HG02852 (cell line): ENCODE results near the gene C1QTNF1.

Source experiments
- ATAC-seq: cut with Tn5 transposase; IDR thresholded peaks from one replicate; pipeline ENCODE4 v1.9.1; 2021; ENCODE audit warnings: mild to moderate bottlenecking, moderate library complexity; ENCODE audit not compliant: unreplicated experiment

The C1QTNF1 gene

DNA sequence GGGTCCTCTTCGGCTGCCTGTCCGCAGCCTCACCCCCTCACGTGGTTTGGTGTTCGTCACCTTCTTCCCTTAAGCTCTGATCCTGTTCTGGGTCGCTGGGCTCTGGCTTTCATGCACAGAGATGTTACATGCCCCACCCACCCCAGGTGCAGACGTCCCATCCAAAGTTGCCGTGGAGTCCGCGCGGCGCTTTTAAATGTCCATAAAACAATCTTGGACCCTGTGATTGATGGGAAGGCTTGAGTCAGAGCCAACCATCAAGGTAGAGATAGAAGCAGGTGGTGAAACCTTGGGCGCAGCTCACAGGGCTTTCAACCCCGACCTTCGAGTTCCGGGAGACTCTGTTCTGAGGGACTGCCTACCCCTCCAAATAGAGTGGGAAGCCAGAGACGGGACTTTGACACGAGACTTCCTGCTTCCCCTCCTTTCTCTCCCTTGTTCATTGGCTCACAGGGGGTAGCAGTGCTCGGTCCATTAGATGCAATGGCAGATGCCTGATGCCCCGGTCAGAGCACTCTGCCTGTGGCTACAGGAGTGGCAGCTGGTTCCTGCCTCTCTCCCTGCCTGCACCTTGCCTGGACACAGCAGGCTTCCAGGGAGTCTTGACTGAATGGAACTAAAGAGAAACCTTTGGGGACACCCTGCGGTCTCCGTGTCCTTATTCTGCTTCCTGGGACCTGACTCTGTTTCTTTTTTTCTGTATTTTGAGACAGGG lies 54.7 kb downstream of the C1QTNF1 start:
- ATAC-seq = no peak

DNA sequence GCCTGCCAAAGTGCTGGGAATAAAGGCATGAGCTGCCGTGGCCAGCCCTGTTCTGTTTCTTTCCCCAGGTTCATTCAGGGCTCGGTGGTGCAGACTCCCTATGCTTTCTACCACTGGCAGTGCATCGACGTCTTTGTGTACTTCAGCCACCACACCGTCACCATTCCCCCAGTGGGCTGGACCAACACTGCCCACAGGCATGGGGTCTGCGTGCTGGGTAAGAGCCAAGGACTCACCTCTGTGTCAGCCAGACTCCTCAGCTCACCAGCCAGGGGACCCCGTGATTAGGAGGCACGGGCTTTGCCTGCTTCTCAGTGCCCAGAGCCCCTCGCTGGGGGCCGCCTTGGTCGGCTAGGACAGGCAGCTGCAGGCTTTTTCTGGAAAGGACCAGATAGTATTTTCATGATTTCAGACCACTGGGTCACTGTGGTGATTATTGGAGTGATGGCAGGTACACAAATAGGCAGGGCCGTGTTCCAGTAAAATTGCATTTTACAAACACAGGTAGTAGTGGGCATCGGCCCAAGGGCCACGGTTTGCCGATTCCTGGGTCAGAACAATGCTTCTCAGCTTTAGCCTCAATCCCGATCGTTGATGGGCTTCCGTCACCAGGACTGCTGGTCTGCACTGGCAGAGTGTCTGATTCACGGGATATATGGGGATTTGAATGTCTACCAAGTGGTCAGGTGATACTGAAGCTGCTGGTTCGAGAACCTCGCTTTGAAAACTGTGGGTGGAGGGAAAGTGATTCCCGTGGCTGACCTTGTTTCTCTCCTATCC lies 55.6 kb downstream of the C1QTNF1 start:
- ATAC-seq = no peak

DNA sequence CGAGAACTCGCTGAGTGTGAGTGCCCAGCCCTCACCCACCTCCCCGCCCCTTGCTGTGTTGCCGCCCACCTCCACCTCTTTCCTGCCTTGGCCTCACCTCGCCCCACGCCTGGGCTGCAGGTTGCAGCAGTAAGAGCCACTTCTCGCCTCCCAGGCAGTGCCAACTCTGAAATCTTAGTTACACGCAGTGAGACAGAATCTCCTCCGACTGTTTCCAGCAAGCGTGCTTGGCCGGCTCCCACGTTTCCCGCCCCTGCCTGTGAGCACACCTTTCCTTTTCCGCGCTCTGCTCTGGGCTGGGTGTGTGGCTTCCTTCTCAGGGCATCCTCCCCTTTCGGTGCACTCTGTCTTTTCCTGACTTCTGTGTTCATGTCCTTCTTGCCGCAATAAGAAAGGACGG lies 56.4 kb downstream of the C1QTNF1 start:
- ATAC-seq = no peak

DNA sequence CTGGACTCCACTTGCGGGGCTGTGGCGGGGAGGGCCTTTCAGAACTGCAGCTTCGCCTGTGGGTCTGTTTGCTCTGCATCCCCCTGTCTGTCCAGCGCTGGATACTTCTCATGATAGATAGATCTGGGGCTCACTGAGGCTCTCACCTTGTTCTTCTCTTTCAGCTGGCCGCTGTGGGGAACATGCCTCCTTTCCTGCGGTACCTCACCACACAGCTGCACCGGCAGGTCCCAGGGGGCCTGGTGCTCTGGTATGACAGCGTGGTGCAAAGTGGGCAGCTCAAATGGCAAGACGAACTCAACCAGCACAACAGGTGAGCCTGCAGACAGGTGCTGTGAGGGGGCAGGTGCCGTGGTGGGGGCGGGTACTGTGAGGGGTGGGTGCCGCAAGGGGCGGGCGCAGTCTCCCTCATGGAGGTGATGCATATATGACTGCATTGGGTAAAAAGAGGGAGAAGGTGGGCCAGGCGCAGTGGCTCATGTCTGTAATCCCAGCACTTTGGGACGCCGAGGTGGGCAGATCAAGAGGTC lies 56.9 kb downstream of the C1QTNF1 start:
- no peak for ATAC-seq

DNA sequence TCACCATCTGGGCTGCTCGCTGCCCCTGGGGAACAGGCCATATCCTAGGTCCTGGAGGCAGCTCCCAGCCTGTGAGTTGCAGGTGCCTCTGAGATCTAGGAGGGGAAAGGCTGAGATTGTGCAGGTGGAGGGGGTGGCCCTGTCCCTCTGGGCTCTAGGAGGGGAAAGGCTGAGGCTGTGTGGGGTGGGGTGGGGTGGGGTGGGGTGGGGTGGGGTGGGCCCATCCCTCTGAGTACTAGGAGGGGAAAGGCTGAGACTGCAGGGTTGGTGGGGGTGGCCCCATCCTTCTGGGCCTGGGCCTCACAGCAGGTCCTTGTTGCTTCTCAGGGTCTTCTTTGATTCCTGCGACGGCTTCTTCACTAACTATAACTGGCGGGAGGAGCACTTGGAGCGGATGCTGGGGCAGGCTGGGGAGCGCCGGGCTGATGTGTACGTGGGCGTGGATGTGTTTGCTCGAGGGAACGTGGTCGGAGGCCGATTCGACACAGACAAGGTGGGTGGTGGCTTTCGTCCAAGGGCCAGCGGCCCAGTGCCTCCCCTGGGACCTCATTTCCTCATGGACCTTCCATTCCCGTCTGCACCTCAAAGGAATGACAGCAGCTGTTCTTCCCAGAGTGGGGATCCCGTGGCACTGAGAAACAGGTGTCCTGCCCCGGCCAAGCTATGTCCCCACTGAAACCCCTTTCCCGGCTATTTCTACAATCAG lies 57.8 kb downstream of the C1QTNF1 start:
- ATAC-seq = no peak

DNA sequence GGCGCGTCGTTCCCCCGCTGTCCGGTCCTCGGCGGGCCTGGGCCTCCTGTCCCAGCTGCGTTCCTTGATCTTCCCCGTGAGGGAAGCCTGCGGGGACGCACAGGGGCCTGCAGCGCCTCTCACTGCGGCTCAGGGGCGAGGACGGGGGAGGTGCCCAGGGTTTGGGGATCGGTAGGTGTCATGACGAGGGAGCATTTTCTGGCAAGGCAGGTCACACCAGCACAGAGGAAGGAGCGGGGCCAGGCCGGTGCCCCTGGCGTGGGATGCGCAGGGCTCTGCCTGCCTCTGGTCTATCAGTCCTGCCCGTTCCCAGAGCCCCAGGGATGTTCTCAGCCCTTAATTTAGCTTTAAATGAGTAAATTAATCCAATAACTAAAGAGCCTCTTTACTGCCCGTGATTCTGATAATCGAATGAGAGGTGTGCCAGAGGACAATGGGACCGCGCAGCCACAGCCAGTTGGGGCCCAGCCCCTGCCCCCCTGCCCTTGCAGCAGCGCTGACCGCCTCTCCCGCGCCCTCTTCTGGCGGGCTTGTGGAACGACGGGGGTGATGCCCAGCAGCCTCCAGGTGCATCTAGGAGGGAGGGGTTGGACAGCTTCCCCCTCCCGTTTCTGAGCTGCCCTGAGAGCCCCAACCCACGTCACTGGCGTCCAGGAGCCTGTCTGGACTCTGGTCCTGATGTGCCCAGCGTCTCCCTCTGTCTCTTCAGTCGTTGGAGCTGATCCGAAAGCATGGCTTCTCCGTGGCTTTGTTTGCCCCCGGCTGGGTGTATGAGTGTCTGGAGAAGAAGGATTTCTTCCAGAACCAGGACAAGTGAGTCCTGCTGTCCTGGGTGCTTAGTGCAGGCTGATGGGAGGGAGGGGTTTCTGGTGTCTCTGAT lies 58.6 kb downstream of the C1QTNF1 start:
- ATAC-seq = no peak

DNA sequence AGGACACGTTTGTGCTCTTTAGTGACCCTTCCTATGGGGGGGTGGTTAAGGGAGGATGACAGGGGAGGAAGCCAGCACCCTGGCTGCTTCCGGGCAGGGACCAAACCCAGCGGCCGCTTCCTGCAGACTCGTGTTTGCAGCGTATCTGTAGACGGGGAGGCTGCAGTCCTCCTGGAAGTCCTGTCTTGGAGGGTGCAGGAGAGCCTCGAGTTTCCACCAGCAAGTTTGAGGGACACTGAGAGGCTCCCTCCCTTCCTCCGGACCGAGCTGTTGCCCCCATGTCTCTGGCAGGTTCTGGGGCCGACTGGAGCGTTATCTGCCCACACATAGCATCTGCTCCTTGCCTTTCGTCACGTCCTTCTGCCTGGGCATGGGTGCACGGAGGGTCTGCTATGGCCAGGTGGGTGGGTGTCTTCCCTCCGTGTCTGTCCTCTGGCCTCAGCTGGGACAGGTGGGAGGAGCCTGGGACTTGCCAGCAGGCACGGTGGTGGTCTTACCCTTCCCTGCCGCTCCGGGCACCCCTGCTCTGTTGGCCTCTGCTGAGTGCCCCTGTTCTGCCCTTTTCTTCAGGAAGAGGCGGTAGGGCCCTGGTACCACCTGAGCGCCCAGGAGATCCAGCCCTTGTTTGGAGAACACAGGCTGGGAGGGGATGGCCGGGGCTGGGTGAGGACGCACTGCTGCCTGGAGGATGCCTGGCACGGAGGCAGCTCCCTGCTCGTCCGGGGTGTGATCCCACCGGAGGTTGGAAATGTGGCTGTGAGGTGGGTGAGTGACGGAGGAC lies 59.4 kb downstream of the C1QTNF1 start:
- no peak for ATAC-seq

DNA sequence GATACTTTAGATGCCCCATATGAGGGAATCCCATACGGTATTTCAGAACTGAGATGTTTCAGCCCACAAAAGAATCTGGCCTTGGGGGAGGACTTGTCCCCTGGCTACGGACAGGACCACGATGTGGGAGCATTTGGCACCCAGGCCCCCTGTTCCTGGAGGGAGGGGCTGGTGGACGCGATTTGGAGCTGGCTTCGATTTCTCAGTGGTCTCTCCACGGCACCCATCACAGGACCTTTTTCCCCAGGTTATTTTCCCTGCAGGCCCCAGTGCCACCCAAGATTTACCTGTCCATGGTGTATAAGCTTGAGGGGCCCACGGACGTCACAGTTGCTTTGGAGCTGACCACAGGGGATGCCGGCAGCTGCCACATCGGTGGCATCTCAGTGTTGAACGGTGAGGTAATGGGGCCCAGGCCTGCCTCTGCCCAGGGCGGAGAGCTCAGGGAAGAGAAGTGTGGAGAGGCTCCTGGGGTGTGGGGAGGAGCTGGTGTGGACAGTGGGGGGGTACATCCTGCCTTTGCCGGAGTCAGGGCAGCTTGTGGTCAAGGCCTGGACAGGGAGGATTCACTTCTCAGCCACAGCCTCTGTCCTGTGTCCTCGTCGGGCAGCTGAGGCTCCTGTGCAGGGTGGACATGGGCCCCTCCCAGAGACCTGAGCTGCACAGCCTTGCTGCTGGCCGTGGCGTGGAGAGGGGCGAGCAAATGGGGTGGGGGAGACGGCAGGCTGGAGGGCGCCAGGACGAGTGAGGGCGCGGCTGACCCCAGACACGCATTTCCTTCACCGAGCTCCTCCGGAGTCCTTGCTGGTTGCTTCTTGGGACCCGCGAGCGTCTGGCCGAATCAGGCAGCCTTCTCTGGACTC lies 60.6 kb downstream of the C1QTNF1 start:
- ATAC-seq = no peak

DNA sequence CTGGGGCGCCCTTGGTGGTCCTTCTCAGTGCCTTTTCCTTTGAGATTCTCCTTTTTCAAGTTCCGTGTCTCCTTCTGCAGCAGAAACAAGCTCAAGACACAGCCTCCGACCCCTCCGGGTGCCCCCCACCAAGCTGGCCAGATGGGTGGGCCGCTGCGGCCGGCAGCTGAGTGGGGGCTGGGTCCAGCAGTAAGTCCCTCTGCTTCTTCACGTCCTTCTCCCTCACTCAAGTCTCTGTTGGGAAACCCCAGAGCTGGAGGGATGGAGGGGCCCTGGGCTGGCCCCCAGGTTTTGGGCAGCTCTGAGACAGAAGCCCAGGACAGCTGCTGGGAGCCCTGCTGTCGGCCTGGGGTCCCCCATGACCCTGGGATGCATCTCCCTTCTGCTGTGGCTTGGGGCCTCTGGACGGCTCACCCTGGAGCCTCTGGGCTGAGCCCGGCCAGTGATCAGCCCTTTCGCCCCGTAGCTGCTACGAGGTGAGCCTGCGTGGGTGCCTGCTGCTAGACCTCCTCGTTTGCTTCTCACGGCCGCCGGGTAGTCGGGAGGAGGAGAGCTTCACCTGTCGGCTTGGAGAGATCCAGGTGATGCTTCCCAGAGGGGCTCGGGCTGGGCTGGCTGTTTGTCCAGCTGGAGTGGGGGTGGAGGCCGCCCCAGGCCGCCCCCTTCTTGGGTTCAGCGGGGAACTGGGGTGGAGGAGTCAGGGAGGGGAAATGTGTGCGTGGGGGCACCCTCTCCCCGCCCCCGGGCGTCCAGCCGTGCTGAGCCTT lies 61.4 kb downstream of the C1QTNF1 start:
- no peak for ATAC-seq

DNA sequence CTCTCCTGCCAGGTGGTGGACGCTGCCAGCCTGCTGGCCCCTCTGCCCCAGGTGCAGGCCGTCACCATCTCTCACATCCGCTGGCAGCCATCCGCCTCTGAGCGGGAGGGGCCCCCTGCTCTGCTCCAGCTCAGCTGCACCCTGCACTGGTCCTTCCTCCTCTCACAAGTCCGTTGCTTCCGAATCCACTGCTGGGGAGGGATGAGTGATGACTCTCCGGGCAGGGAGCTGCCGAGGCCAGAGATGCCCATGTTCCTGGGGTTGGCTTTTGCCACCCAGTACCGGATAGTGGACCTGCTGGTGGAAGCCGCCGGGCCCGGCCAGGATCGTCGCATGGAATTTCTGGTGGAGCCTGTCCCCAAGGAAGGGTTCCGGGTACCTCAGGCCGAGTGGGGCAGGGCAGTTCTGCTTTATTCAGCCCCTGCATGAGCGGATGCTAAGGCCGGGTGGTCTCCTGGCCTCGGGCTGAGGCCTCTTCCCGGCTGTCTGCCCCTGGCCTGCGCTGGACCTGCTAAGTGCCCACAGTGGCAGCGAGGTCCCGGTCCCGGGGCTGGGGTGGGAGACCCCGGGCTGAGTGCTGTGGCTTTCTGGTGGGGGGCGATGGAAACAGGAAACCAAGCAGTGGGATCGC lies 62.1 kb downstream of the C1QTNF1 start:
- ATAC-seq = no peak

DNA sequence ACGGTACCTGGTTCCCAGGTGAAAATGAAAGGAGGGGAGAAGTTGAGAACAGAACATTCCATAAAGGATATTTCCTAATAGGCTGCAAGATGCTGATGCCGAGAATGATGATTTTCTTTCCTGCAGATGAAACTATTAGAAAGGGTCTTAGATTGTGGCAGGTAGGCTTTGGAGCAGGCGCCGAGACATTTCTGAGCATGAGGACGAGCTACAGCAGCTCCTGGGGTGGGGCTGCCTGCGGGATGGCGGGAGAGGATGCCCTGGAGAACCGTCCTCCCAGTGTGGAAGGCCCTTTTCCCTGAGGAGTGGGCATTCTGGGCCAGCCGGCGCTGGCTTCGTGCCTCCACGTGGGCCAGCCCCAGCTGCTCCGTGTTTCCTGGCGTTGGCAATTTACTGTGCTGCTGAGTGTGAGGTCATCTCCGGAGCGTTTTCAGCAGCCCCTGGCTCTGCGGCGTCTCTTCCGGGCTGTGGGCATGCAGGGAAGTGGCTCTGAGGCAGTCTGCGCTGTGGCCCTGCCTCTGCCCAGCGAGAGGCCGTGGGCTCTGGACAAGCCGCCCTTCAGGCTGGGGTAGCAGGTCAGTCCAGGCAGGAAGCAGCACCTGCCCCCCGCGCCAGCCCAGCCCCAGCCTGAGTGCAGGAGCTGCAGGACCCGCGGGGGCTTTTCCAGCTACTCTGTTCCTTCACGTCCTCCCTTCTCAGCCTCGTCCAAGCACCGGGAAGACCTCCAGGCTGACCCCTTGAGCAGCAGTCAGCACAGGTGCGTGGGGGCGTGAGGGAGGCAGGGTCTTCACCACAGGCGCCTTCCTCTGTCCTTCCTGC lies 62.8 kb downstream of the C1QTNF1 start:
- ATAC-seq = no peak

DNA sequence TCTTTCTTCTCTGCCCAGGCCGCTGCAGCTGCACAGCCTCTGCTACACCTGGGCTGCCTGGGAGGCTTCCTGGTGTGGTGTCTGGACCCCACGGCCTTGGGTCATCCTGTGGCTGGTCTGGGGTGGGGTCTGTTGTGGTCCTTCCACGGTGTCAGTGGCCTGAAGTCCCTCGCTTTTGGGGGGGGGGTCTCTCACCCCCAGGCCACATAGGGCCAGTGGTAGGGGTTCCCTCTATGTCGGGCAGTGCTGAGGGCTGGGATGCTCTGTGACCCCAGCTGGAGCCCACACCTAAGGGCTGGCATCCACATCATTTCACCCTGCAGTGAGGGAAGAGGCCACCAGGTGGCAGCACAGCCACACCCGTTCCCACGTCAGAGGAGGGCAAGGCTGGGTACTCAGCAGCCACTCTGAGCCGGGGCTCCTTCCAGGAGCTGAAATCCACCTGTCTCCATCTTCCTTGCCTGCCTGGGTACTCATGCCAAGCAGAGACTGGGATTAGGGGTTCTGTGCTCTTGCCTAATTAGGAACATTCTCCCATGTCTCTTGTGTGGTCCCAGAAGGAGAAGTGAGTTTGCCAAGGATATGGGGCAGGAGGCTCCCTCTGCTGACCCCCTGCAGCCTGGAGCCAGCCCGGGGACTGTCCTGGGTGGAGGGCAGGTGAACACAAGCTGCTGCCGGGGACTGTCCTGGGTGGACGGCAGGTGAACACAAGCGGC lies 63.6 kb downstream of the C1QTNF1 start:
- ATAC-seq = no peak

DNA sequence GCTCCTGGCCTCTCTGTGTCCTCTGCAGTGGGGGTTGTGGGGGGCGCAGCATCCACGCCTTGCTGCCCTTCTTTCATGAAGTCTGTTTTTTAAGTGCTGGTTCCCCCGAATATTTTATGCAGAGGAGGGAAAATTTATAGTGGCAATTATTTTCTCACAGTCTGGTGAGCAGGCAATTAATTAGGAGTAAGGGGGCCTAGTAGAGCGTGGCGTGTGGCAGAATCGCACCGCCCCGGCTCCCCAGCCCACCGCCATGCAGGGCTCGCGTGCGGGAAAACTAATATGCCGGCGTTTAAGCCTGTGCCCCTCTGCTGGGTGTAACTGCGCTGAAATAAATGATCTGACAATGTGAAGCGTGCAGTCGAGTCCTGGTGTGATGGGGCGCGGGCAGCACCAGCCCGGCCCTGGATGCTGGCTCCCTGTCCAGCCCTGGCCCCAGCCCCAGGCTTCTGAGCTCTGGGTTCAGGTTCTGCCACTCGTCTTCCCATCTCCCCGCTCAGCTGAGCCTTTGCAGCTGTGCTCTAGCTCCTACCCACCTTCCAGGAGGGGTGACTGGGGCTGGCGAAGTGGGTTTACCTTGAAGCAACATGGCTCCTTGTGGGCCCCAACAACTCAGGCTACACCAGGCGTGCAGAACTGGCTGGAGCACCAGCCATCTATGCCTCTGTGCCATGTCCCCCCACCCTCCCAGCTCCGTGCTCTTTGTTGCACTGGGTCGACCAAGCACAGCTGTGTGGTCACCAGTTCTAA lies 64.5 kb downstream of the C1QTNF1 start:
- no peak for ATAC-seq

DNA sequence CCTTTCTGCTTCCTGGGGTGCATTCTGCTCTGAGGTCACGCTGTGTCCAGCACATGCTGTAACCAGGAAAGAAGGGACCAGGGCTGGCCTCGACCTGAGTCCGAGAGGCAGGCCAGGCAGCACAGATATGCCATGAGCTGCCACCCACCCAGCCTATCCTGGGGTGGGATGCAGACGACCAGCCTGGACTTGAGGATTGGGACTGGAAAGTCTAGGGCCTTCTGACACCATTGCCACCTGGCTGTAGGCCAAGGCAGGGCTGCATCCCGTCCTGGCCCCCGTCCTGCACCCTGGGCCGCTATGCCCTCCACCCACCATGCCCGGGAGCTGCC lies 65.0 kb downstream of the C1QTNF1 start:
- no peak for ATAC-seq

DNA sequence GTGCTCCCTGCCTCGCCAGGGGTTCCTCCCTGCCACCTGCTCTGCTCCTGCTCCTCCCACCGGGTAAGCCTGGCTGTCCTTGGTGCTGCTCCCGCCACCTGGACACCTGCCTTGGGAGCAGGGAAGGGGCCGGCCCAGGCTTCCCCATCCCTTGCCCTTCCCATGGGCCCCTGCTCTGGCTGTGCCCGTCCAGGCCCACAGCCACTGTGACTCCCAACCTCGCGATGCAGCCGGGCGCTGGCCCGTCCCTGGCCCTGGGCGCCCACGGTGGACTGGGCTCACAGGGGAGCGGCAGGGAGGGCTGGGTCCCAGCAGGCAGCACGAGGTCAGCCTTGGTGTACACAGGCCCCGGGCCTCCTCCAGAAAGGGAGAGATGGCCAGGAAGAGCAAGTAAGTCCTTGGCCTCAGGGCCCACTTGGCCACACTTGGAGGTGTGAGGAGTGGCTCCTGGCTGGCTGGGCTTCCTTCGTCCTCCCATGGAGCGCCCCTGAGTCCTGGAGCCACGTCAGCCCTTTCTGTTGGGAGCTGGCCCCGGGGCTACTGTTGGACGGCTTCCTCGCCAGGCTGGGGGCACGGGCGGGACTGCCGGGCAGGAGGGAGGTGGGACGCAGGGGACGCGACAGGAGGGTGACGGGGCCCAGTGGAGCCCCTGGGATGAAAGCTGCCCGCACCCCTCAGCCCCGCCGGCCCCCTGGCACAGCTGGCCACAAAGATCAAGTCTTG lies 65.9 kb downstream of the C1QTNF1 start:
- ATAC-seq = no peak
